ENCODE results near the gene CEP43.

Gene CEP43

GRCh38 chr6:167013067-167013466 is 13.9 kb downstream of the CEP43 start:
- no peak for DNase-seq

DNA sequence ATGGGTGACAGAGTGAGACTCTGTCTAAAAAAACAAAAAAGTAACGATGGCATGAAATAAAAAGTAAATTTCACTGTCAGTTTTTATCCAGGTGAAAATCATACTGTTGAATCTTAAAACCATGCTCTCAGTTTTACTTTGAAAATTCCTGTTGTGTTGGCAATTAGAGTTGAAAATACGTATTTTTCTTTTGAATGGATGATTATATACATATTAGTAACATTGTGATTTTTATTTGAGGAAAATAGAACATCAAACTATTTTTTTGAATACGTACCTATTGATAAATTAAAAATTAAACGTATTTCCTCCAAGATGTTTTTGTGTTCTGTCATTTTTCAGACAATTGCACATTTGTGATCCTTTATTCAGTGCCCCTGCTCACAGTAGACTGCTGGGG is 14.7 kb downstream of the CEP43 start:
- no peak for DNase-seq

GRCh38 chr6:167015302-167015701 is 16.1 kb downstream of the CEP43 start:
- DNase-seq, result no peak

DNA sequence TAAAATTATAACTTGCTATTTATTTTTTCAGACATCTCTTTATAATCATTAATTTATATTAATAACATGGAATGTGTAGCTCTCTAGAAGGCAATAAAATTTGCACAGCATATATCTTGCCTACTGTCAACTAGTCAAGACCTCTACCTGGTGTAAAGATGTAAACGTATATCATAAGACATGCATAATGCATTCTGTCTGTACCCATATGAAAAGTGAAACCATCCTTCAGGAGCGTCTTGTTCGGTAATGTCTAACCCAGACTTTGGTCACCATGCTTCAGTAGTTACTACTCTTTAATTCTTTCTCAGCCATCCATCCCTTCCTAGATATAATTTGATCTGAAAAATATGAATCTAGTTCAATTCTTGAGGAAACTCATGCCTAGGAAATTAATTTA is 21.0 kb downstream of the CEP43 start:
- DNase-seq, result no peak

DNA sequence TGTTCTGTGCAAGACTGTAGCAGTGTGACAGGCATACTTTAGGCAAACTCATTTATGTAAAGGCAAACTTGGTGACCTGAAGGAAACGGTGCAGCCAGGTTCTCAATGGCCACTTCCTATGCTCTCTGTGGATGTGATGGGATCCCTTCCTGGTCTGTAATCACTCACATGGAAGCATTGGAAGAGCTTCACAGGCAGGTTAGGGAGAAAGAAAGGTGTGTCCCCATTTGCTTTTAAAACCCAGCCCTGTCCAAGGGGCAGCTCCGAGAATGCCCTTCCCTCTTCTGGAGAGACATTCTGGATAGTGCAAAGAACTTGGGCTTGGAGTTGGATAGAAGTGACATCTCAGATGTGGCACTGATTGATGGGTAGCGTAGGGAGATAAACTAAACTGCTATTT is 28.1 kb downstream of the CEP43 start:
- DNase-seq, result no peak

- DNase-seq, result no peak
These were observed 28.6 kb downstream of the CEP43 start for GRCh38 chr6:167027772-167028171.

DNA sequence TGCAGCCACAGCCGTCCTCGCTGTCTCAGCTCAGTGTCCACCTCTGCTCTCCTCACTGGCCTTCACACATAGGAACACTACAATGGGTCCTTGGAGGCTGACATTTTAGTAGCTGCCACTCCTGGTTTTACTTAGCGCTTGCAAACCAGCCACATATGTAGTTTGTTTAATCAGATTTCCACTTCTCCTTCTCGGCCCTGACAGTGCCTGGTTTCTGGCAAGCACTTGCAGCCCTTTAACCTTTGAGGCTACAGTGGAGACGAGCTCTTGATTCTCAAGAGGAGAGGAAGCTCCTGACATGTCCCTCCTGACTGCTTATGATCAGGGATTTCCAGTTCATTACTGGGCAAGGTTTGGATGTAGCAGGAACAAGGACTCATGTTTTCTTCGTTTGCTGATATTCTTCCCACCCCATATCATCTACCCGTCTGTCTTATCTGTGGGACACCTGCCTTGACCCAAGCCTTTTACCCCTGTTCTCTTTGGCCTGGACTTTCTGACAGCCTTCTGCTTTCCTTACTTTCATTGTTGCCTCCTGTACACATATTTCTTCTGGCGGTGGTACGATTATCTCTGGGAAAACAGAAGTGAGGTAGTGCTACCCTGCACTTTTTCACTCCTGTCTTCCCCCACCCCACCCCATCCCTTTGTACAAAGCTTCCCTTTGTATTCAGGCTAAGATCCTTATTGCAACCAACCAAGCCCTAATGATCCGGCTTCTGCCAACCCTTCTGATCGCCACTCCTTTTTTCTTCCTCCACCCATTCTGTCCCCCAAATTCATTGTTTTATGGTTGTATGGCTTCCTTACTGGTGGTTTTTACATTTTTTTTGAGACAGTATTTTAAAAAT is 31.2 kb downstream of the CEP43 start:
- DNase-seq, result no peak

DNA sequence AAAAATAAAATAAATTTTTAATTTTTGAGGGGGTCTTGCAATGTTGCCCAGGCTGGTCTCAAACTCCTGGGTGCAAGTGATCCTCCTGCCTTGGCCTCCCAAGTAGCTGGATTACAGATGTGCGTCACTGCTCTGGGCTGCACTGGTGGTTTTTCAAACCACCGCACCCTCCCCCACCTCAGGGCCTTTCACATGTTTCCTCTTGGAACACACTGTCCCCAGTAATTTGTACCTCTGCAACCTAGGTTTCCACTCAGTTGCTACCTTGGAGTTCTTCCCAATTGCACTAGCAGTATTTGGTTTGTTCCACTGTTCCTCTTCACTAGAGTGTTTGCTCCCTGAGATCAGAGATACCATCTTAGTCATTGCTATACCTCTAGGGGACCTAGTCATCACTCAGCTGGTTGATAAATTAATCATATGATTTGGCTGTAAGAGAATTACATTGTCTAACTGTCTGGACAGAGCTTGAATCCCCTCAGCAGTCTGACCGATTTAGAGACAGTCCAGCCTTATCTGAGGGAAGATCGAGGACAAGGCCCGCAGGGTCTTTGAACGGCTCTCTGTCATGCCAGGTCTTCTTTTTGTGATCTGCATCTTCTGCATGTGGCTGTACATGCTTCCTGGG is 32.0 kb downstream of the CEP43 start:
- DNase-seq, result peak; percentile 6

DNA sequence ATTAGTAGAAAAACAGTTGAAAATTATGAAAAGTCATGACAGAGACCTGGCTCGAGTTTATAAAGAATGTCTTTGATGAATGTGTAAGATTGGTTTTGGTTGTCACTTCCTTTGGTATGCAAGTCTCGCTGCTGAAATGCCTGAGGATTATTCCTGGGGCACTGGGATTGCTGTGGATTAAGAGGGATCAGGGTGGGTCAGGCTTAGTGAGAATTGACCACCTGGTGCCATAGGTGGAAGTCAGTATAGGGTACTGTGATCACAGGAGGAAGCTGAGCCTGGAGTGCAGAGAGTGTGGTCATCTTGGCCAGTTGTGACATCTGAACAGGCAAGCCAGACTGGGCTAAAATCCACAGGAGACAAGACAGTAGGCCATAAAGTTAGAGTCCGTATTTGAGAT is 34.9 kb downstream of the CEP43 start:
- DNase-seq, result no peak

- no peak for DNase-seq
These were observed 38.6 kb downstream of the CEP43 start for GRCh38 chr6:167037762-167038161.

GRCh38 chr6:167044696-167045095 is 45.5 kb downstream of the CEP43 start:
- peak; percentile 32 for DNase-seq

- DNase-seq, result no peak
These were observed 46.8 kb downstream of the CEP43 start for GRCh38 chr6:167045828-167046580.

DNA sequence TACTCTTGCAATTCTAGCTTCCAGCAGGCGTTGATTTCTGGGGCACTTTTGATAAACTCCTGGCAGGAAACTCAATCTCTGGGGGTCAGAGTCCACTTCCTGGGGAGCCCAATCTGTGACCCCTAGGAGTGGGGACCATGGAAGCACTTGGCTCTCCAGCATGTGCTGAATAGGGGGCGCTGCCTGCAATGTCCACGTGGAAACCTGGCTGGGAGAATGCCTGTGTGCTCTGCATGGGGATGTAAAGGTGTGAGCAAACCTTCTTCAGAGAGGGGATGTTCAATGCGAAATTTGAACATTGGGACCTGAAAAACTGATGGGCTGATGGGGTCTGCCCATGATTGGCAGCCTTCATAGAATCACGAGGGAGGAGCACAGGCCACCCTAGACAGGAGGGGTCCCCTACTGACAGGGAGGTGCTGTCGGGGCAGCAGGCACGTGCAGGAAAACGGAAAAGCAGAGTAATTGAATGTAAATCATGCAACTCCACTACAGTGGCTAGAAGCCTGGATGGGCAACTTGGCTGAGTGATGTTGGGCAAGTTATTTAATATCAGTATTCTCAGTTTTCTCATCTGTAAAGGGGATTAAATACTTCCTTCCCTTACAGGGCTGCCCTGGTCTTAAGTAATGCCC is 47.8 kb downstream of the CEP43 start:
- no peak for DNase-seq

- DNase-seq, result no peak
These were observed 48.4 kb downstream of the CEP43 start for GRCh38 chr6:167047554-167047953.

Measured in fibroblast of skin of back (primary cell).